Spleen (tissue), 11 donors: Measurements from ENCODE around the gene CPNE6. TPM values are rescaled to one million over a fixed set of nuclear protein-coding genes. Genes with fewer than 3 reads are reported as not detected.

Source experiments
- DNase-seq: peaks from one replicate; pipeline ENCODE4 v3.0.0-alpha.2; 2020
- H3K27ac ChIP-seq, 8 donors: fragments of 200-600 bp; sonication (generic) in 7 of 8; 1 replicate in 4 of 8; 2 replicates in 4 of 8; pipeline versions ENCODE4 v1.5.0 to v1.8.0; 2016 to 2021; ENCODE audit warnings: inconsistent platforms in 4 of 8, mild to moderate bottlenecking in 4 of 8, moderate library complexity in 1 of 8
- H3K27me3 ChIP-seq, 7 donors: fragments of 200-600 bp; sonication (generic) in 6 of 7; replicated peaks in 1 of 7; 1 replicate in 4 of 7; 2 replicates in 3 of 7; pipeline versions ENCODE4 v1.5.0 to v1.8.0; 2016 to 2021; ENCODE audit warnings: inconsistent platforms in 3 of 7, mild to moderate bottlenecking in 1 of 7
- H3K36me3 ChIP-seq, 6 donors: fragments of 200-600 bp; sonication (generic) in 5 of 6; 1 replicate in 4 of 6; 2 replicates in 2 of 6; pipeline versions ENCODE4 v1.5.0 to v1.8.0; 2016 to 2021; ENCODE audit warnings: inconsistent platforms in 2 of 6
- H3K4me1 ChIP-seq, 6 donors: fragments of 200-600 bp; sonication (generic) in 5 of 6; 1 replicate in 3 of 6; 2 replicates in 3 of 6; pipeline versions ENCODE4 v1.5.0 to v1.8.0; 2016 to 2021; ENCODE audit warnings: inconsistent platforms in 3 of 6
- H3K4me3 ChIP-seq, 8 donors: fragments of 200-600 bp; sonication (generic) in 7 of 8; 1 replicate in 4 of 8; 2 replicates in 4 of 8; pipeline versions ENCODE4 v1.5.0 to v1.8.0; 2016 to 2021; ENCODE audit warnings: inconsistent platforms in 4 of 8, mild to moderate bottlenecking in 4 of 8, moderate library complexity in 2 of 8
- H3K9me3 ChIP-seq, 8 donors: fragments of 200-600 bp; sonication (generic) in 7 of 8; 1 replicate in 4 of 8; 2 replicates in 4 of 8; pipeline versions ENCODE4 v1.5.0 to v1.8.0; 2016 to 2021; ENCODE audit warnings: inconsistent platforms in 4 of 8
- CTCF ChIP-seq, 11 experiments: fragments of 200-600 bp in 7 of 11; fragments of 450-650 bp in 4 of 11; sonication (generic) in 4 of 11; IDR thresholded peaks in 8 of 11; conservative IDR thresholded peaks in 3 of 11; 1 replicate in 7 of 11; 2 replicates in 4 of 11; pipeline versions ENCODE4 v1.4.0 to v1.8.0; 2016 to 2021; ENCODE audit warnings: antibody characterized with exemption in 11 of 11, inconsistent platforms in 4 of 11, mild to moderate bottlenecking in 1 of 11
- POLR2A ChIP-seq, 3 donors: fragments of 450-650 bp; IDR thresholded peaks; one replicate each; pipeline ENCODE4 v1.5.1; 2017; ENCODE audit warnings: antibody characterized with exemption in 3 of 3, mild to moderate bottlenecking in 1 of 3
- POLR2AphosphoS5 ChIP-seq, 3 donors: sonication (generic); formaldehyde crosslinking; IDR thresholded peaks; one replicate each; pipeline ENCODE4 v1.5.1; 2017; ENCODE audit warnings: antibody characterized with exemption in 3 of 3
- WGBS, 5 donors: extraction: QIAGEN DNeasy Blood & Tissue Kit in 3 of 5; methylation state at CpG; one replicate each; pipeline versions ENCODE4 v1.1.5 to v1.1.7; 2013 to 2018; 5-methylcytosine and 5-hydroxymethylcytosine counted together
- intact Hi-C: fragments of 100-400 bp; cut with DNase I; formaldehyde crosslinking; loops from one replicate; pipeline ENCODE4 v1.15.0; 2023; ENCODE audit warnings: low total_unique reads
- polyA plus RNA-seq, 3 donors: library from polyadenylated mRNA; stranded (reverse); fragments of 200-250 nt; gene quantifications; one replicate each; pipeline ENCODE4 v1.2.1, GENCODE V29; 2013
- total RNA-seq, 7 donors: library from RNA; depleted of rRNA in 3 of 7; stranded (reverse); fragments of >200 nt in 3 of 7; fragmentation: NEBNext Ultra II Directional in 4 of 7; extraction: Animal tissue kit (Norgen Biotek cat#: 25700) in 4 of 7; gene quantifications; one replicate each; pipeline versions ENCODE4 v1.1.0 to v1.2.1, GENCODE V29; 2016 to 2021
- donor health status: healthy with polysubstance abuse.
- donor health status: DM: no; HTN: no; CAD: no; lungs with moderate emphysema.
- donor health status: DM: no; HTN: no; CAD: no.
- donor health status: Bipolar disorder and iron deficiency.
- donor health status: healthy.
- donor health status: DM: no; HTN: no; CAD: no.
- donor health status: DM: yes; HTN: yes; CAD: no.

Gene CPNE6
- total and polyA plus RNA-seq, 10 donors = 0.03 to 0.13 TPM; not detected in 8

GRCh38 chr14:24051789-24052655 lies 19.3 kb upstream of the CPNE6 start, which contains the start of gene CARMIL3:
Gene CARMIL3 (plus strand): TSS chr14:24052009. CDS start chr14:24052154, 145 bp downstream.
- Histone ChIP-seq H3K27me3 (peaks cover 0 to 30% (median 0%) of the 10 kb centered on the region in 7 donors), H3K36me3 (no peaks in the 10 kb centered on the region), H3K4me1 (peaks cover 8 to 43% (median 28%) of the 10 kb centered on the region in 6 donors), H3K4me3 (peak within 1 kb of the TSS; percentile 50 to 94 (median 74)), H3K27ac (peak within 1 kb of the TSS in 6 of 8 donors; percentile 59 to 80 (median 70)), H3K9me3 (no peaks in the 10 kb centered on the region)
- intact Hi-C loops = no loop called here
- WGBS, 5 donors = 0 to 2% (median 0%) methylated on average over 30 to 92 of the region's 92 CpGs
- peak; percentile 91 for DNase-seq
- TF ChIP-seq POLR2AphosphoS5 (IDR thresholded peaks at IDR 0.05) (peak; percentile 56 to 78 (median 74)), CTCF (IDR thresholded peaks at IDR 0.05 in 8 of 11, conservative IDR thresholded peaks at IDR 0.05 in 3 of 11) (no peak)

DNA sequence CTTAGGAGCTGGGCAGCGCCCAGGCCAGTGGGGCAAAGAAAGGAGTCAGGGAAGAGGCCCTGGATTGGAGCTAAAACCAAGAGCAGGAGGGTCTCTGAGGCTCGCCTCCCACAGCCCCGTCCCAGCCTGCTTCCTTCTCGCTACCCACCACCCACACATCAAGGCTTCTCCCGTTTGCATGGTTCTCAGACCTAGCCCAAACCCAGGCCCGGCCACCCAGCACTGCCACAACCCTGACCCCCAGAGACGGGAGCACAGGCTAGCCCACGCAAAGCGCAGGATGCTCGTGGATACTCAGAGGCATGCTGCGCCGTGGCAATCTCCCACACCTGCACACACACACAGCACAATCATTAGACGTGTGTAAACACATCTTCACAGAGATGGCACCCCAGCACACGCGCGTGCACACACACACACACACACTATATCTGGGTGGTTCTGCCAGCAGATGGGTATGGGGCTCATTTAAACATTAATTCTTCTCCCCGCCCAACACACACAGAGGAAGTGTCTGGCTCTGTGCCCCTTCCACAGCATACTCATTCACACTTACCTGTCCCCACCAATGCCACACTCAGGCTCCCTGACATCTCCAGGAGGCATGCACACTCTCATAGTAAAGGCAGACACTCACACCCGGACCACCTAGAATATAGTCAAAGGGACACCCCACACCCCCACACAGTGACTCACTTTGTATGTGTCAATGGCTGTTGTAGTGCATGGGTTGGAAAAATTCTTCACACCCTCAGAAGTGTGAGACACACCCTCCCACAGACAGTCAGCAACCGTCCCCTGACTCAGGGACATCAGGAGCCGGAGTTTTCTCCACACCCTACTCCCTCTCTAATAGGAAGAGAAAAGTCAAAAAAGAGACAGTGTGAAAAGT lies 18.5 kb upstream of the CPNE6 start:
- peaks cover 8 to 44% (median 28%) of the 10 kb centered on the region in 6 donors for H3K4me1 ChIP-seq
- no peaks in the 10 kb centered on the region for H3K36me3 ChIP-seq
- TF ChIP-seq CTCF (IDR thresholded peaks at IDR 0.05 in 8 of 11, conservative IDR thresholded peaks at IDR 0.05 in 3 of 11) (no peak), POLR2AphosphoS5 (IDR thresholded peaks at IDR 0.05) (no peak), POLR2A (IDR thresholded peaks at IDR 0.05) (no peak)
- no peak for DNase-seq
- no peak overlapping the region for H3K27ac ChIP-seq
- H3K9me3 ChIP-seq = no peaks in the 10 kb centered on the region
- intact Hi-C loops = no loop called here
- H3K27me3 ChIP-seq = peaks cover 0 to 30% (median 0%) of the 10 kb centered on the region in 7 donors
- H3K4me3 ChIP-seq = peak overlapping the region in 7 of 8 donors; percentile 54 to 94 (median 76)
- WGBS, 5 donors = 42 to 67% (median 57%) methylated on average over 9 to 20 of the region's 20 CpGs

- Histone ChIP-seq H3K27me3 (peaks cover 0 to 30% (median 0%) of the 10 kb centered on the region in 7 donors), H3K36me3 (no peaks in the 10 kb centered on the region), H3K4me1 (peaks cover 8 to 49% (median 26%) of the 10 kb centered on the region in 6 donors), H3K9me3 (no peaks in the 10 kb centered on the region), H3K27ac (no peak overlapping the region), H3K4me3 (peak overlapping the region in 1 of 8 donors; percentile 94)
- intact Hi-C loops = no loop called here
- 72 to 84% (median 81%) methylated on average over 9 to 10 of the region's 10 CpGs for WGBS, 5 donors
- no peak for DNase-seq
- TF ChIP-seq POLR2AphosphoS5 (IDR thresholded peaks at IDR 0.05) (no peak), CTCF (IDR thresholded peaks at IDR 0.05 in 8 of 11, conservative IDR thresholded peaks at IDR 0.05 in 3 of 11) (no peak), POLR2A (IDR thresholded peaks at IDR 0.05) (no peak)
Observed at GRCh38 chr14:24053548-24054323, 17.6 kb upstream of the CPNE6 start.
